ENCODE results near the gene ATP7A.

Gene ATP7A

DNA sequence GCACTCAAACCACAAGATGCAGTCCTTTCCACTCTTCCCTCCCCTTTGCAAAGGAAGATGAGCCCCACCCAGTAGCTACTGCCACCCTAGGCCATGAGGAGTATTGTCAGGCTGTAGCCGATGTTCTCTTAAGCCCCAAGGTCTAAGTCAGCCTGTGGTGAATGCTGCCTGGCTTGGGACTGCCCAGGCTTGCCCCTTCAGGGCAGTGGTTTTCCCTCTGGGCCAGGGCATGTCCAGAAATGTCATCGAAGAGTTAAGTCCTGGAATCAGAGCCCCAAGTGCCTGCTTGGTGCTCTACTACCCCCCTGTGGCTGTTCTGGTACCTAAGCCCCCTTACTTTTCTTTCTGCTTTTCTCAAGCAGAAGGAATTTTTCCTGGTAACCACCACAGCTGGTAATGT lies 181.8 kb downstream of the ATP7A start:
- H3K9me3 ChIP-seq: peaks cover 0 to 14% (median 0%) of the 10 kb centered on the region in 3 donors
- intact Hi-C loops (cut with DNase I; ENCODE audit: low total_unique reads): no loop called here
- no peaks in the 10 kb centered on the region for H3K27me3 ChIP-seq
- TF ChIP-seq CTCF (IDR thresholded peaks at IDR 0.05): no peak
- no peak for DNase-seq
- no peak overlapping the region for H3K4me3 ChIP-seq
- H3K4me1 ChIP-seq: no peaks in the 10 kb centered on the region
- no peaks in the 10 kb centered on the region for H3K36me3 ChIP-seq
- no peak overlapping the region for H3K27ac ChIP-seq

- Histone ChIP-seq H3K27ac (no peak overlapping the region), H3K36me3 (no peaks in the 10 kb centered on the region), H3K9me3 (no peaks in the 10 kb centered on the region), H3K27me3 (no peaks in the 10 kb centered on the region), H3K4me3 (no peak overlapping the region), H3K4me1 (peaks cover 0 to under 1% (median 0%) of the 10 kb centered on the region in 4 donors)
- intact Hi-C loops (cut with DNase I; ENCODE audit: low total_unique reads): no loop called here
- TF ChIP-seq CTCF (IDR thresholded peaks at IDR 0.05): no peak
- no peak for DNase-seq
Measured at GRCh38 chrX:78098108-78098507, 187.6 kb downstream of the ATP7A start.

Data from tibial artery (tissue), 4 donors.